Thymus (tissue), 11 donors: ENCODE results near the gene AKAP13. TPM values are rescaled to one million over a fixed set of nuclear protein-coding genes. Genes with fewer than 3 reads are reported as not detected.

Source experiments
- DNase-seq, 9 donors: peaks; one replicate each; pipeline ENCODE4 v3.0.0-alpha.2; 2013; ENCODE audit warnings: low spot score in 9 of 9, low read depth in 6 of 9, missing footprints in 1 of 9
- H3K27ac ChIP-seq, 2 donors: one replicate each; pipeline ENCODE4 v1.5.1; 2013; ENCODE audit warnings: control low read depth in 1 of 2, low read depth in 1 of 2, low read length in 1 of 2, mild to moderate bottlenecking in 1 of 2, moderate library complexity in 1 of 2
- H3K27me3 ChIP-seq, 2 donors: one replicate each; pipeline ENCODE4 v1.5.1; 2013; ENCODE audit warnings: low read length in 1 of 2; ENCODE audit not compliant: control insufficient read depth in 2 of 2, insufficient read depth in 1 of 2
- H3K36me3 ChIP-seq, 2 donors: one replicate each; pipeline ENCODE4 v1.5.1; 2013; ENCODE audit warnings: low read length in 1 of 2, mild to moderate bottlenecking in 1 of 2, moderate library complexity in 1 of 2; ENCODE audit not compliant: control insufficient read depth in 2 of 2, insufficient read depth in 2 of 2
- H3K4me1 ChIP-seq, 2 donors: one replicate each; pipeline ENCODE4 v1.5.1; 2013; ENCODE audit warnings: low read length in 2 of 2; ENCODE audit not compliant: control insufficient read depth in 2 of 2, insufficient read depth in 2 of 2
- H3K4me3 ChIP-seq, 2 donors: one replicate each; pipeline ENCODE4 v1.5.1; 2013; ENCODE audit warnings: low read length in 2 of 2, control low read depth in 1 of 2, mild to moderate bottlenecking in 1 of 2
- H3K9me3 ChIP-seq, 2 donors: one replicate each; pipeline ENCODE4 v1.5.1; 2013; ENCODE audit warnings: low read length in 1 of 2, mild to moderate bottlenecking in 1 of 2; ENCODE audit not compliant: control insufficient read depth in 2 of 2, insufficient read depth in 1 of 2
- WGBS: extraction: QIAGEN DNeasy Blood & Tissue Kit; methylation state at CpG from one replicate; pipeline ENCODE4 v1.1.7; 2013; 5-methylcytosine and 5-hydroxymethylcytosine counted together
- polyA plus RNA-seq: library from polyadenylated mRNA; stranded (reverse); fragments of 200-250 nt; gene quantifications from one replicate; pipeline ENCODE4 v1.2.3, GENCODE V29; 2013
- total RNA-seq: library from RNA; stranded (reverse); fragments of 120-200 nt; gene quantifications from one replicate; pipeline ENCODE4 v1.2.4, GENCODE V29; 2013
- donor health status: healthy.

The AKAP13 gene
- total and polyA plus RNA-seq, 2 donors = 49.8 to 63.8 TPM

GRCh38 chr15:85711580-85712192 lies 331.3 kb downstream of the AKAP13 start:
- DNase-seq = no peak
- no peaks in the 10 kb centered on the region for H3K9me3 ChIP-seq
- 97% methylated on average over 7 of the region's 7 CpGs for WGBS
- H3K4me1 ChIP-seq = peaks cover 5 to 18% of the 10 kb centered on the region in 2 donors
- peaks cover 23 to 56% of the 10 kb centered on the region in 2 donors for H3K36me3 ChIP-seq
- no peak overlapping the region for H3K4me3 ChIP-seq
- H3K27ac ChIP-seq = no peak overlapping the region
- H3K27me3 ChIP-seq = no peaks in the 10 kb centered on the region

- no peak overlapping the region for H3K27ac ChIP-seq
Measured at GRCh38 chr15:85716261-85716660, 335.9 kb downstream of the AKAP13 start.

DNA sequence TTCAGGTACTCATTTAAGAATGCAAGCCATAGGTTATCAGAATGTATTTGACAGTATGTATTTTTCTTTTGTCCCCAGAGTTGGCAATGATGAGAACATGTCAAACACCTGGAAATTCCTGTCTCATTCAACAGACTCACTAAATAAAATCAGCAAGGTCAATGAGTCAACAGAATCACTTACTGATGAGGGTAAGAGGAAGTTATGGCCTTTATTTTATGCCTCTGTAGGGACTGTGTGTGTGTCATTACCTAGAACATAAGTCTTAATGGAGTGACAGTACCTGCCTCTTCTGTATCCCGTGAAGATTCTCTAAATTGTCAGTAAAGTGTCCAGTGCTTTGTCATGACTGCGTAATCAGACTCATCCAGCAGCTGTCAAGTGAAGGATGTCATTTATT lies 336.8 kb downstream of the AKAP13 start:
- no peaks in the 10 kb centered on the region for H3K9me3 ChIP-seq
- WGBS = 96% methylated on average over 2 of the region's 2 CpGs
- no peak overlapping the region for H3K27ac ChIP-seq
- DNase-seq = no peak
- no peaks in the 10 kb centered on the region for H3K4me1 ChIP-seq
- H3K27me3 ChIP-seq = no peaks in the 10 kb centered on the region
- no peak overlapping the region for H3K4me3 ChIP-seq
- H3K36me3 ChIP-seq = peaks cover 39 to 74% of the 10 kb centered on the region in 2 donors

More at GRCh38 chr15:85716261-85716660, 335.9 kb downstream of the AKAP13 start:
- H3K27me3 ChIP-seq = no peaks in the 10 kb centered on the region
- H3K9me3 ChIP-seq = no peaks in the 10 kb centered on the region
- no peak overlapping the region for H3K4me3 ChIP-seq
- 94% methylated on average over 3 of the region's 3 CpGs for WGBS
- H3K36me3 ChIP-seq = peaks cover 33 to 70% of the 10 kb centered on the region in 2 donors
- no peak for DNase-seq
- no peaks in the 10 kb centered on the region for H3K4me1 ChIP-seq

DNA sequence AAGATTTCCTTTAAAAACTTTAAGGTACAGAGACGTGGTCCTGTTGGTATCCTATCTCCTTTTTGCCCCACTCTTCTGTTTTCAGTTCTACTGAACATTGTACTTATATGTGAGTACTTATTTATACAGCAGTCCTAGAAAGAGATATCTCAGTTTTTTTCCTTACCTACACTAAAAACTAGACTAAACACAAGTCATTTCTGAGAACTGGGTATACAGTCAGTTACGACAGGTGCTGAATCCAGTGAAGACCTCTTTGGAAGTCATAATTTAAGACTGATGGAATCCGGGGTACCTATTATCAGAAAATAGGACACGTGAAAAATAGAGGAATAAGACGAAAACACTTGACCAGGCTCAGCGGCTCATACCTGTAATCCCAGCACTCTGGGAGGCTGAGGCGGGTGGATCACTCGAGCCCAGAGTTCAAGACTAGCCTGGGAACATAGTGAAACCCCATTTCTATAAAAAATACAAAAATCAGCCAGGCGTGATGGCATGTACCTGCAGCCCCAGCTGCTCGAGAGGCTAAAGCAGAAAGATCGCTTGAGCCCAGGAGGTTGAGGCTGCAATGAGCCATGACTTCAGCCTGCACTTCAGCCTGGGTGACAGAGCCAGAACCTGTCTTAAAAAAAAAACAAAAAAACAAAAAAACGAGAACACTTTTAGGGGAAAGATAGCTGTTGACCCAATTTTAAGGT lies 338.0 kb downstream of the AKAP13 start:
- Histone ChIP-seq H3K9me3 (no peaks in the 10 kb centered on the region), H3K27ac (no peak overlapping the region), H3K27me3 (no peaks in the 10 kb centered on the region), H3K4me1 (no peaks in the 10 kb centered on the region), H3K36me3 (peaks cover 45 to 77% of the 10 kb centered on the region in 2 donors), H3K4me3 (no peak overlapping the region)
- 93% methylated on average over 12 of the region's 12 CpGs for WGBS
- DNase-seq = no peak

DNA sequence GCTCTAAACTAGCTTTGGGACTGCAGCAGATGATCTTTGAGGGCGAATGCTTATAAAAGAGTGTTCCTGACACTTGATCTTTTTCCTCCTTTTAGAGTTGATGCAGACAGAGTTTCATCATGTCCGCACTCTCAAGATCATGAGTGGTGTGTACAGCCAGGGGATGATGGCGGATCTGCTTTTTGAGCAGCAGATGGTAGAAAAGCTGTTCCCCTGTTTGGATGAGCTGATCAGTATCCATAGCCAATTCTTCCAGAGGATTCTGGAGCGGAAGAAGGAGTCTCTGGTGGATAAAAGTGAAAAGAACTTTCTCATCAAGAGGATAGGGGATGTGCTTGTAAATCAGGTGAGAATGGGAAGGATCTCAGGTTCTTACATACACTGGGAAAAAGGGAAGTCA lies 338.6 kb downstream of the AKAP13 start:
- 98% methylated on average over 4 of the region's 4 CpGs for WGBS
- Histone ChIP-seq H3K36me3 (peaks cover 47 to 79% of the 10 kb centered on the region in 2 donors), H3K9me3 (no peaks in the 10 kb centered on the region), H3K27me3 (no peaks in the 10 kb centered on the region), H3K4me3 (no peak overlapping the region), H3K4me1 (no peaks in the 10 kb centered on the region), H3K27ac (no peak overlapping the region)
- no peak for DNase-seq

DNA sequence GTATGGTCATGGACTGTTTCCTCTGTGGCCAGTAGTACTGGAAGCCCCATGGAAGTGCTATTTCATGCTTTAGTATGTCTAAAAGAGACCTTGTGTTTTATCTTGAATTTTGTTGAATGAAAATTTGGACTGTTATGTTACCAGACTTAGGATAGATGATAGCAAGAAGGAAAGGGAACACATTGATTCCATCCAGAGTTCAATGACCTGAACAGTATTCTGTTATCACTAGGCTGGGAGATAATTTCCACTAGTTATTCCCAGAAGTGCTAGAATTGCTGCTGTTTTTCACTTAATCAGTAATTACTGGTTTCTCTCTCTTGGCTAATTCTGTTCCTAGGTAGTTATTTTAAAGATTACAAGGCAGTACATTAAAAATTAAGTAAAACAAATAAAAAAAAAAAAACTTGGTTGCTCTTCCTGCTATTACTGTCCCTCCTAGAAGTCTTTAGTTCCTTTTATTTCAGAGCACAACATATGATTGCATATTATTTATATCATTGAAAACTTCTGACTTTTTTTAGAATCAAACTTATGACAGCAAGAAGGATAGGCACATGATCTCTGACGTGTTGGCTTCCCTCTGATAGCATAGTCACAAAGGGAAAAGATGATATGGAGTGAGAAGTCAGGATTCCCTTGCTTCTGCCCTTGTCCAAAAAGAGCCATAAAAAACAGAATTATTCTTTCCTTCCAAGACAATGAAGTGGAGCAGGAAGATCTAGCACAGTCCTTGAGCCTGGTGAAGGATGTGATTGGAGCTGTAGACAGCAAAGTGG lies 342.2 kb downstream of the AKAP13 start:
- 97% methylated on average over 1 of the region's 1 CpG for WGBS
- no peak overlapping the region for H3K27ac ChIP-seq

GRCh38 chr15:85723960-85724945 lies 343.9 kb downstream of the AKAP13 start:
- DNase-seq = peak in 1 of 9 donors; percentile 24
- Histone ChIP-seq H3K36me3 (peaks cover 69 to 89% of the 10 kb centered on the region in 2 donors), H3K4me1 (no peaks in the 10 kb centered on the region), H3K27me3 (no peaks in the 10 kb centered on the region), H3K9me3 (no peaks in the 10 kb centered on the region), H3K4me3 (no peak overlapping the region), H3K27ac (no peak overlapping the region)
- WGBS = 75% methylated on average over 10 of the region's 10 CpGs

More for the DNA sequence above, 342.2 kb downstream of the AKAP13 start:
- DNase-seq = no peak
- peaks cover 63 to 91% of the 10 kb centered on the region in 2 donors for H3K36me3 ChIP-seq
- no peaks in the 10 kb centered on the region for H3K9me3 ChIP-seq
- no peak overlapping the region for H3K4me3 ChIP-seq
- no peaks in the 10 kb centered on the region for H3K4me1 ChIP-seq
- H3K27me3 ChIP-seq = no peaks in the 10 kb centered on the region

DNA sequence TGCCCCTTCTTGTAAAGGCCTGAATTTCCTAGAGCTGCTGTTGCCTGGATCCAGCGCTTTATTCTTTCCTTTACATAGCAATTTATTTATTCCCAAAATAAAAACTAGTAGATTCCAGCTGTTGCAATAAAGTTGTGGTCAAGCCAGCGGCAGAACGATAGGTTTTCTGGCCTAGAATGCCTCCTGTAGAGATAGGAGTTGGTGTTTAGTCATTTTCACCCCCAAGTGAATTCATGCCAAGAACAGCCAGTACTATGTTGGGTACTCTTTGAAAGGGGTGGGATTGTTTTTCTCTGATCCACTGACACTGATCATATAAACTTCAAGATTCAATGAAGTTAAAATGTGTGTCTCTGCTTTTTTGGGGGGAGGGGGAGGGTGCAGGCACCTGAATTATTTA lies 344.6 kb downstream of the AKAP13 start:
- no peak overlapping the region for H3K4me3 ChIP-seq
- H3K27me3 ChIP-seq = no peaks in the 10 kb centered on the region
- H3K4me1 ChIP-seq = no peaks in the 10 kb centered on the region
- no peak for DNase-seq
- no peak overlapping the region for H3K27ac ChIP-seq
- no peaks in the 10 kb centered on the region for H3K9me3 ChIP-seq
- 97% methylated on average over 3 of the region's 3 CpGs for WGBS
- peaks cover 68 to 90% of the 10 kb centered on the region in 2 donors for H3K36me3 ChIP-seq
